Measurements from ENCODE around the gene RAD23A.
"Not testable (repeated sequence)": the region's sequence is repeated elsewhere in the genome, so short reads cannot be mapped to it uniquely, and the experiment has no call there.

The RAD23A gene

GRCh38 chr19:12937927-12938778 lies 7.5 kb upstream of the RAD23A start, which contains the start of gene CALR:
Gene CALR, plus strand, starts transcription at chr19:12938609. Its CDS starts 71 bp downstream, at chr19:12938680.
- DNase-seq (ENCODE audit: low spot score) = peak; percentile 94

- no peak for DNase-seq (ENCODE audit: low spot score)
These were observed 6.7 kb upstream of the RAD23A start for GRCh38 chr19:12938779-12939601.

- DNase-seq (ENCODE audit: low spot score) = no peak
These were observed 5.7 kb upstream of the RAD23A start for GRCh38 chr19:12939975-12940423.

GRCh38 chr19:12940897-12941296 lies 4.8 kb upstream of the RAD23A start:
- DNase-seq (ENCODE audit: low spot score) = no peak

- no peak for DNase-seq (ENCODE audit: low spot score)
These were observed 2.1 kb upstream of the RAD23A start for GRCh38 chr19:12943437-12944044.

GRCh38 chr19:12944104-12944674 lies 1.5 kb upstream of the RAD23A start:
- DNase-seq (ENCODE audit: low spot score) = no peak

- DNase-seq (ENCODE audit: low spot score) = peak; percentile 72
These were observed 545 bp downstream of the RAD23A start for GRCh38 chr19:12946092-12946721.

- DNase-seq (ENCODE audit: low spot score) = no peak
These were observed 1.3 kb downstream of the RAD23A start for GRCh38 chr19:12946731-12947496.

GRCh38 chr19:12947702-12948611 lies 2.3 kb downstream of the RAD23A start:
- DNase-seq (ENCODE audit: low spot score) = peak; percentile 62

- DNase-seq (ENCODE audit: low spot score) = no peak
These were observed 3.1 kb downstream of the RAD23A start for GRCh38 chr19:12948612-12949362.

GRCh38 chr19:12949363-12950283 lies 4.0 kb downstream of the RAD23A start:
- DNase-seq (ENCODE audit: low spot score) = no peak

- DNase-seq (ENCODE audit: low spot score) = not testable (repeated sequence)
These were observed 6.4 kb downstream of the RAD23A start for GRCh38 chr19:12952050-12952449.

GRCh38 chr19:12952488-12953137 lies 7.0 kb downstream of the RAD23A start:
- no peak for DNase-seq (ENCODE audit: low spot score)

- peak; percentile 85 for DNase-seq (ENCODE audit: low spot score)
These were observed 7.6 kb downstream of the RAD23A start for GRCh38 chr19:12953138-12953798.

- DNase-seq (ENCODE audit: low spot score) = peak; percentile 46
These were observed 8.3 kb downstream of the RAD23A start for GRCh38 chr19:12953799-12954611.

- DNase-seq (ENCODE audit: low spot score) = peak; percentile 10
These were observed 8.9 kb downstream of the RAD23A start for GRCh38 chr19:12954612-12954962.
